ENCODE results near the gene MYBPH.

The MYBPH gene

DNA sequence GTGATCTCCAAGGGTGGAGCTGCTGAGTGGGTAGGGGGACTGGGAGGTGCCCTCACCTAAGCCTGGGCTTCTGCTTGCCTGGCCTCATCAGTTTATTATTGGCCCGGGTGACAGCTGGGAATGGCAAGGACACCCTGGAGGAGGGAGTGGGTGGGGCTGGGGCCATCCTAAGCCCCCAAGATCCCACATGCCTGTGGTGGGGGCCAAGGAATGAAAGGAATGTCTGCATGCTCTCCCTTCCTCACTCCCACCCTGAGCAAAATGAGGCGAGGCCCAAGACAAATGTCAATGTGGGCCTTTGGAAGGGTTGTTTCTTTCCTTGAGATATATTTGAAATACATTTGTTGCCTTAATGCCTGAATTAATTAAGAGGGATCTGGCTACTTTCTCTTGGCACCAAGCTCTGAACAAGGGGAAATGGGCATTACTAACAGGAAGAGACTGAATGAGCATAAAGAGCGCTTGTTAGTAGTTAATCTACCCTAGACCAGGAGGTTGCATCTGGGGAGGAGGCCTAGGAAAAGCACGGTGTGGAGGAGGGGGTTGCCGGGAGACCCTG lies 30.6 kb upstream of the MYBPH start:
- no peak for TF ChIP-seq CTCF (conservative IDR thresholded peaks at IDR 0.05; ENCODE audit: low read depth, low read length)
- no peak overlapping the region for H3K4me2 ChIP-seq
- H3K79me2 ChIP-seq (ENCODE audit: insufficient read depth, low read depth) = no peaks in the 10 kb centered on the region
- H4K20me1 ChIP-seq (ENCODE audit: insufficient read depth) = no peaks in the 10 kb centered on the region
- H3K36me3 ChIP-seq (ENCODE audit: insufficient read depth) = no peaks in the 10 kb centered on the region
- H3K27ac ChIP-seq = no peak overlapping the region
- H2AFZ ChIP-seq (ENCODE audit: low read depth) = no peak overlapping the region
- no peaks in the 10 kb centered on the region for H3K4me1 ChIP-seq (ENCODE audit: low read depth, poor library complexity, severe bottlenecking)
- no peak overlapping the region for H3K4me3 ChIP-seq (IDR thresholded peaks at IDR 0.05; ENCODE audit: insufficient read depth, low read depth, low read length)
- no peak overlapping the region for H3K9ac ChIP-seq
- H3K27me3 ChIP-seq (ENCODE audit: insufficient read depth, low read depth) = no peaks in the 10 kb centered on the region

- TF ChIP-seq CTCF (conservative IDR thresholded peaks at IDR 0.05; ENCODE audit: low read depth, low read length) = no peak
- Histone ChIP-seq H4K20me1 (ENCODE audit: insufficient read depth) (no peaks in the 10 kb centered on the region), H3K4me2 (no peak overlapping the region), H3K27me3 (ENCODE audit: insufficient read depth, low read depth) (no peaks in the 10 kb centered on the region), H3K4me3 (IDR thresholded peaks at IDR 0.05; ENCODE audit: insufficient read depth, low read depth, low read length) (no peak overlapping the region), H3K27ac (no peak overlapping the region), H3K9ac (no peak overlapping the region), H3K36me3 (ENCODE audit: insufficient read depth) (no peaks in the 10 kb centered on the region), H3K79me2 (ENCODE audit: insufficient read depth, low read depth) (no peaks in the 10 kb centered on the region), H2AFZ (ENCODE audit: low read depth) (no peak overlapping the region), H3K4me1 (ENCODE audit: low read depth, poor library complexity, severe bottlenecking) (no peaks in the 10 kb centered on the region)
Measured at GRCh38 chr1:203204756-203205155, 29.1 kb upstream of the MYBPH start.

DNA sequence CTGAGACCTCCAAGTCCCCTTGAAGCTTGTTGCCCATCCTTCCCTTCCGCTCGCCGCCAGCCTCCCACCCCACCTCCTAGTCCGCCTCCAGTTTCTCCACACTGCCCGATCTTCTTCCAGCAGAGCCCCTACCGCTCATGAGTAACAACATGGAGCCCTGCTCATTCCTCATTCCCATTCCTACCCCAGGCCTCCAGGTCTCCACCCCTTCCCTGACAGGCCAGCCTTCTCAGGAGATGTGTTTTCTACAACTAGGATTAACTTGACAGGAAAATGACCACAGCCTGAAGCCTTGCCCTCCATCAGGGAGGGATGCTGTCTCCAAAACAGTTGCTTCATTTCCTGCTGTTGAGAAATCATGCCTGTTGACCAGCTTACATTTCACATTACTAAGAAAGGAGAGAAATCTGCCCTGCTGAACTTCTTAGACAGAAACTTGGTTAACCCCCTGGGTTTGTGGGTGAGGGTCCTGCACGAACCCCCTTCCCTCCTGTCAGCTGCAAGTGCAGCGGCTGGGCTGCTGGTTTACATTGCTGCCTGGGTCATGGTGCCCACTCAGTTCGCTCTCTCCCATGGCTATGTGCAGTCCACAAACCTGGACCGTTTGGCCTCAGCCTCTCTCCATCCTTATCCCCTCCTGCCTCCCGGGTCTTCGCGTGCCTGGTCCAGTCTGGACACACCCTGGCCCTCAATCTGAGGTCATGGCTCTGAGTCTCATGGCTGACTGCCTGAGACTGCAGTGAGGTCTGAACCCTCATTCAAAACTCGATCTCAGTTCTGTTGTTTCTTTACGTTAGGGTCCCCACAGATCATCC lies 27.0 kb upstream of the MYBPH start:
- H3K36me3 ChIP-seq (ENCODE audit: insufficient read depth) = no peaks in the 10 kb centered on the region
- H3K27ac ChIP-seq = no peak overlapping the region

GRCh38 chr1:203201516-203202205 lies 26.0 kb upstream of the MYBPH start:
- no peaks in the 10 kb centered on the region for H3K4me1 ChIP-seq (ENCODE audit: low read depth, poor library complexity, severe bottlenecking)
- H3K4me2 ChIP-seq = no peak overlapping the region
- H3K79me2 ChIP-seq (ENCODE audit: insufficient read depth, low read depth) = no peaks in the 10 kb centered on the region
- no peak overlapping the region for H3K9ac ChIP-seq
- H2AFZ ChIP-seq (ENCODE audit: low read depth) = no peak overlapping the region
- no peaks in the 10 kb centered on the region for H3K27me3 ChIP-seq (ENCODE audit: insufficient read depth, low read depth)
- H3K27ac ChIP-seq = no peak overlapping the region
- no peaks in the 10 kb centered on the region for H4K20me1 ChIP-seq (ENCODE audit: insufficient read depth)
- no peaks in the 10 kb centered on the region for H3K36me3 ChIP-seq (ENCODE audit: insufficient read depth)
- no peak for TF ChIP-seq CTCF (conservative IDR thresholded peaks at IDR 0.05; ENCODE audit: low read depth, low read length)
- no peak overlapping the region for H3K4me3 ChIP-seq (IDR thresholded peaks at IDR 0.05; ENCODE audit: insufficient read depth, low read depth, low read length)

More for the DNA sequence above, 27.0 kb upstream of the MYBPH start:
- Histone ChIP-seq H3K4me1 (ENCODE audit: low read depth, poor library complexity, severe bottlenecking) (no peaks in the 10 kb centered on the region), H3K9ac (no peak overlapping the region), H3K4me2 (no peak overlapping the region), H3K27me3 (ENCODE audit: insufficient read depth, low read depth) (no peaks in the 10 kb centered on the region), H3K4me3 (IDR thresholded peaks at IDR 0.05; ENCODE audit: insufficient read depth, low read depth, low read length) (no peak overlapping the region), H3K79me2 (ENCODE audit: insufficient read depth, low read depth) (no peaks in the 10 kb centered on the region), H4K20me1 (ENCODE audit: insufficient read depth) (no peaks in the 10 kb centered on the region), H2AFZ (ENCODE audit: low read depth) (no peak overlapping the region)
- no peak for TF ChIP-seq CTCF (conservative IDR thresholded peaks at IDR 0.05; ENCODE audit: low read depth, low read length)
